Fibroblast of pulmonary artery (primary cell): ENCODE results near the gene GAP43.

ENCODE experiments used
- DNase-seq: peaks from one replicate; pipeline ENCODE4 v3.0.0-alpha.2; 2010; ENCODE audit warnings: low read depth
- H3K4me3 ChIP-seq: replicated peaks from 2 replicates; pipeline ENCODE4 v1.5.1; 2011; ENCODE audit warnings: low read depth, mild to moderate bottlenecking, control low read depth, low read length, moderate library complexity
- CTCF ChIP-seq: IDR thresholded peaks from 2 replicates; pipeline ENCODE4 v1.5.1; 2011; ENCODE audit warnings: mild to moderate bottlenecking, control low read depth, low read length, inconsistent platforms; ENCODE audit errors: missing control alignments

The GAP43 gene

GRCh38 chr3:115638241-115638640, 14.9 kb downstream of the GAP43 start:
- no peak overlapping the region for H3K4me3 ChIP-seq
- no peak for DNase-seq
- no peak for TF ChIP-seq CTCF

GRCh38 chr3:115638991-115639390, 15.7 kb downstream of the GAP43 start:
- H3K4me3 ChIP-seq = no peak overlapping the region
- DNase-seq = no peak
- no peak for TF ChIP-seq CTCF

GRCh38 chr3:115644391-115644790, 21.1 kb downstream of the GAP43 start:
- DNase-seq = no peak
- TF ChIP-seq CTCF = no peak
- no peak overlapping the region for H3K4me3 ChIP-seq

GRCh38 chr3:115646027-115646690, 22.8 kb downstream of the GAP43 start:
- no peak overlapping the region for H3K4me3 ChIP-seq
- no peak for DNase-seq
- no peak for TF ChIP-seq CTCF

- DNase-seq = no peak
- H3K4me3 ChIP-seq = no peak overlapping the region
- no peak for TF ChIP-seq CTCF
Measured at GRCh38 chr3:115648559-115648958, 25.2 kb downstream of the GAP43 start.

- no peak for TF ChIP-seq CTCF
- no peak overlapping the region for H3K4me3 ChIP-seq
- DNase-seq = no peak
Measured at GRCh38 chr3:115651087-115651486, 27.8 kb downstream of the GAP43 start.

GRCh38 chr3:115651599-115651998, 28.3 kb downstream of the GAP43 start:
- H3K4me3 ChIP-seq = no peak overlapping the region
- no peak for DNase-seq
- TF ChIP-seq CTCF = no peak
